PC-9 (cell line): ENCODE measurements around the gene MMP17.

Experiments used
- CTCF ChIP-seq: fragments of 200-600 bp; sonication (generic); conservative IDR thresholded peaks from 2 replicates; pipeline ENCODE4 v1.6.1; 2017; ENCODE audit warnings: mixed run types, antibody characterized with exemption, mild to moderate bottlenecking, moderate library complexity
- EZH2 ChIP-seq: fragments of 200-600 bp; sonication (generic); IDR thresholded peaks from 2 replicates; pipeline ENCODE4 v1.8.0; 2017; ENCODE audit warnings: antibody characterized with exemption, low read depth

GRCh38 chr12:131871677-131872076, 43.5 kb downstream of the MMP17 start:
- TF ChIP-seq CTCF (no peak), EZH2 (no peak)
